Mesendoderm (in vitro differentiated cells): ENCODE measurements around the gene PRKCQ.

ENCODE experiments used
- DNase-seq: peaks from one replicate; pipeline ENCODE4 v3.0.0; 2013
- H2AK5ac ChIP-seq: 2 replicates; pipeline ENCODE4 v1.6.1; 2013; ENCODE audit warnings: low read length, inconsistent platforms
- H2BK120ac ChIP-seq: 2 replicates; pipeline ENCODE4 v1.6.1; 2013; ENCODE audit warnings: low read depth, mild to moderate bottlenecking, low read length, moderate library complexity, mixed read lengths
- H2BK15ac ChIP-seq: replicated peaks from 2 replicates; pipeline ENCODE4 v1.6.1; 2013; ENCODE audit warnings: low read depth, mild to moderate bottlenecking, moderate library complexity
- H2BK5ac ChIP-seq: 2 replicates; pipeline ENCODE4 v1.6.1; 2013; ENCODE audit warnings: low read length, inconsistent platforms
- H3K18ac ChIP-seq: 2 replicates; pipeline ENCODE4 v1.6.1; 2013; ENCODE audit warnings: mild to moderate bottlenecking, low read length, mixed read lengths
- H3K23ac ChIP-seq: one replicate; pipeline ENCODE4 v1.6.1; 2013; ENCODE audit warnings: low read length
- H3K27ac ChIP-seq: 2 replicates; pipeline ENCODE4 v1.5.1; 2013; ENCODE audit warnings: low read depth, mild to moderate bottlenecking, inconsistent platforms, low read length, moderate library complexity
- H3K27me3 ChIP-seq: 2 replicates; pipeline ENCODE4 v1.6.1; 2013; ENCODE audit warnings: low read length, control low read depth, mild to moderate bottlenecking, inconsistent platforms; ENCODE audit not compliant: insufficient read depth, poor library complexity
- H3K36me3 ChIP-seq: 2 replicates; pipeline ENCODE4 v1.6.1; 2013; ENCODE audit warnings: low read length, inconsistent platforms; ENCODE audit not compliant: control insufficient read depth, insufficient read depth
- H3K4ac ChIP-seq: one replicate; pipeline ENCODE4 v1.6.1; 2013; ENCODE audit warnings: low read depth, mild to moderate bottlenecking, low read length, moderate library complexity
- H3K4me1 ChIP-seq: 2 replicates; pipeline ENCODE4 v1.6.1; 2013; ENCODE audit warnings: low read depth, low read length, inconsistent platforms; ENCODE audit not compliant: control insufficient read depth
- H3K4me2 ChIP-seq: 2 replicates; pipeline ENCODE4 v1.6.1; 2013; ENCODE audit warnings: low read length
- H3K4me3 ChIP-seq: 2 replicates; pipeline ENCODE4 v1.5.1; 2013; ENCODE audit warnings: mild to moderate bottlenecking, low read length
- H3K56ac ChIP-seq: one replicate; pipeline ENCODE4 v1.6.1; 2013; ENCODE audit warnings: low read length
- H3K79me1 ChIP-seq: 2 replicates; pipeline ENCODE4 v1.6.1; 2013; ENCODE audit warnings: low read length, inconsistent platforms
- H3K79me2 ChIP-seq: 2 replicates; pipeline ENCODE4 v1.6.1; 2013; ENCODE audit warnings: mild to moderate bottlenecking, low read length; ENCODE audit not compliant: control insufficient read depth, insufficient read depth
- H3K9ac ChIP-seq: 2 replicates; pipeline ENCODE4 v1.6.1; 2013; ENCODE audit warnings: low read length, inconsistent platforms
- H4K5ac ChIP-seq: one replicate; pipeline ENCODE4 v1.6.1; 2013; ENCODE audit warnings: low read length
- H4K8ac ChIP-seq: one replicate; pipeline ENCODE4 v1.6.1; 2013; ENCODE audit warnings: low read depth, mild to moderate bottlenecking, control low read depth, low read length, moderate library complexity
- WGBS: extraction: QIAGEN DNeasy Blood & Tissue Kit; methylation state at CpG from one replicate; pipeline ENCODE4 v1.1.7; 2013; ENCODE audit warnings: low lambda C conversion rate, missing lambda C conversion rate; ENCODE audit not compliant: insufficient coverage; ENCODE audit errors: extremely low coverage; 5-methylcytosine and 5-hydroxymethylcytosine counted together

PRKCQ gene

GRCh38 chr10:6558272-6558671, 21.8 kb downstream of the PRKCQ start:
- no peak overlapping the region for H4K8ac ChIP-seq

GRCh38 chr10:6553937-6554336, 26.1 kb downstream of the PRKCQ start:
- Histone ChIP-seq H4K8ac (no peak overlapping the region), H2BK15ac (no peak overlapping the region), H4K5ac (no peak overlapping the region), H3K23ac (no peak overlapping the region), H3K4me2 (no peak overlapping the region), H3K4me3 (no peak overlapping the region), H3K4ac (no peak overlapping the region), H2AK5ac (no peak overlapping the region), H3K79me2 (no peaks in the 10 kb centered on the region), H2BK5ac (no peak overlapping the region), H3K27me3 (no peaks in the 10 kb centered on the region), H3K4me1 (no peaks in the 10 kb centered on the region), H3K9ac (no peak overlapping the region), H3K36me3 (no peaks in the 10 kb centered on the region), H2BK120ac (no peak overlapping the region), H3K79me1 (no peaks in the 10 kb centered on the region), H3K27ac (no peak overlapping the region), H3K18ac (no peak overlapping the region), H3K56ac (no peak overlapping the region)
- DNase-seq, result no peak
- no CpG with 5 or more reads among the region's 7 CpGs for WGBS

More at GRCh38 chr10:6558272-6558671, 21.8 kb downstream of the PRKCQ start:
- Histone ChIP-seq H3K79me2 (no peaks in the 10 kb centered on the region), H3K36me3 (no peaks in the 10 kb centered on the region), H3K18ac (no peak overlapping the region), H3K4me2 (no peak overlapping the region), H3K79me1 (no peaks in the 10 kb centered on the region), H3K4me1 (peaks cover 4% of the 10 kb centered on the region), H2AK5ac (no peak overlapping the region), H3K27ac (no peak overlapping the region), H3K4ac (no peak overlapping the region), H3K4me3 (no peak overlapping the region), H2BK5ac (no peak overlapping the region), H3K9ac (no peak overlapping the region), H2BK120ac (no peak overlapping the region), H3K56ac (no peak overlapping the region), H3K23ac (no peak overlapping the region), H4K5ac (no peak overlapping the region), H3K27me3 (no peaks in the 10 kb centered on the region), H2BK15ac (no peak overlapping the region)
- WGBS, result no CpG with 5 or more reads among the region's 2 CpGs
- DNase-seq, result no peak

- Histone ChIP-seq H3K9ac (no peak overlapping the region), H2BK120ac (no peak overlapping the region), H3K4ac (no peak overlapping the region), H3K27me3 (no peaks in the 10 kb centered on the region), H3K27ac (no peak overlapping the region), H3K18ac (no peak overlapping the region), H2BK5ac (no peak overlapping the region), H3K56ac (no peak overlapping the region), H4K8ac (no peak overlapping the region), H3K4me3 (no peak overlapping the region), H3K4me1 (no peaks in the 10 kb centered on the region), H2BK15ac (no peak overlapping the region), H3K23ac (no peak overlapping the region), H3K79me1 (no peaks in the 10 kb centered on the region), H3K79me2 (no peaks in the 10 kb centered on the region), H3K4me2 (no peak overlapping the region), H4K5ac (no peak overlapping the region), H2AK5ac (no peak overlapping the region), H3K36me3 (no peaks in the 10 kb centered on the region)
- no CpG with 5 or more reads among the region's 9 CpGs for WGBS
- no peak for DNase-seq
These were observed 36.6 kb downstream of the PRKCQ start for GRCh38 chr10:6543431-6544005.

GRCh38 chr10:6542999-6543430, 37.1 kb downstream of the PRKCQ start:
- Histone ChIP-seq H3K56ac (no peak overlapping the region), H3K9ac (no peak overlapping the region), H3K23ac (no peak overlapping the region), H3K18ac (no peak overlapping the region), H3K79me1 (no peaks in the 10 kb centered on the region), H4K8ac (no peak overlapping the region), H2BK120ac (no peak overlapping the region), H3K36me3 (no peaks in the 10 kb centered on the region), H3K27ac (no peak overlapping the region), H3K4ac (no peak overlapping the region), H3K4me2 (no peak overlapping the region), H3K79me2 (no peaks in the 10 kb centered on the region), H2BK15ac (no peak overlapping the region), H3K4me1 (no peaks in the 10 kb centered on the region), H3K4me3 (no peak overlapping the region), H3K27me3 (no peaks in the 10 kb centered on the region), H4K5ac (no peak overlapping the region), H2AK5ac (no peak overlapping the region), H2BK5ac (no peak overlapping the region)
- DNase-seq, result no peak
- no CpG with 5 or more reads among the region's 9 CpGs for WGBS

GRCh38 chr10:6539833-6540232, 40.2 kb downstream of the PRKCQ start:
- no peaks in the 10 kb centered on the region for H3K79me1 ChIP-seq
- H3K4me1 ChIP-seq, result no peaks in the 10 kb centered on the region
- H2BK120ac ChIP-seq, result no peak overlapping the region
- no peak overlapping the region for H3K18ac ChIP-seq
- no peak overlapping the region for H4K8ac ChIP-seq
- H2BK15ac ChIP-seq, result no peak overlapping the region
- H2AK5ac ChIP-seq, result no peak overlapping the region
- H3K4ac ChIP-seq, result no peak overlapping the region
- no peak overlapping the region for H4K5ac ChIP-seq
- H3K79me2 ChIP-seq, result no peaks in the 10 kb centered on the region
- no peak overlapping the region for H3K56ac ChIP-seq
- no peaks in the 10 kb centered on the region for H3K36me3 ChIP-seq
- no peak overlapping the region for H3K23ac ChIP-seq
- no peak overlapping the region for H3K27ac ChIP-seq
- H3K4me2 ChIP-seq, result no peak overlapping the region
- no peaks in the 10 kb centered on the region for H3K27me3 ChIP-seq
- no peak overlapping the region for H3K9ac ChIP-seq
- no peak overlapping the region for H2BK5ac ChIP-seq
- no peak for DNase-seq
- no peak overlapping the region for H3K4me3 ChIP-seq

- DNase-seq, result no peak
- no peak overlapping the region for H4K5ac ChIP-seq
- H3K4ac ChIP-seq, result no peak overlapping the region
- H3K18ac ChIP-seq, result no peak overlapping the region
- H2AK5ac ChIP-seq, result no peak overlapping the region
- no peak overlapping the region for H2BK5ac ChIP-seq
- no peaks in the 10 kb centered on the region for H3K36me3 ChIP-seq
- H4K8ac ChIP-seq, result no peak overlapping the region
- H3K27me3 ChIP-seq, result no peaks in the 10 kb centered on the region
- no peak overlapping the region for H3K4me2 ChIP-seq
- no peak overlapping the region for H3K9ac ChIP-seq
- H3K23ac ChIP-seq, result no peak overlapping the region
- no peak overlapping the region for H2BK120ac ChIP-seq
- H3K27ac ChIP-seq, result no peak overlapping the region
- no peaks in the 10 kb centered on the region for H3K79me1 ChIP-seq
- no peaks in the 10 kb centered on the region for H3K79me2 ChIP-seq
- no peak overlapping the region for H3K4me3 ChIP-seq
- no CpG with 5 or more reads among the region's 5 CpGs for WGBS
- no peak overlapping the region for H2BK15ac ChIP-seq
- no peak overlapping the region for H3K56ac ChIP-seq
- H3K4me1 ChIP-seq, result no peaks in the 10 kb centered on the region
These were observed 42.3 kb downstream of the PRKCQ start for GRCh38 chr10:6537770-6538169.
